PFSK-1 (cell line): ENCODE measurements around the gene FGD3.

Experiments used
- FOXP2 ChIP-seq: optimal IDR thresholded peaks from 2 replicates; pipeline ENCODE3; 2011; ENCODE audit warnings: borderline replicate concordance, control low read depth, inconsistent platforms; ENCODE audit not compliant: insufficient read depth; ENCODE audit errors: extremely low read length, extremely low read depth
- POLR2AphosphoS5 ChIP-seq: IDR thresholded peaks from 2 replicates; pipeline ENCODE4 v1.6.1; 2012; ENCODE audit warnings: low read depth, mild to moderate bottlenecking, control low read depth, low read length, moderate library complexity
- REST ChIP-seq, 2 experiments: IDR thresholded peaks; 2 replicates each; pipeline versions ENCODE4 v1.6.1 to v1.8.0; 2011 to 2012; ENCODE audit warnings: low read depth in 2 of 2, low read length in 2 of 2, control low read depth in 1 of 2, inconsistent platforms in 1 of 2, mild to moderate bottlenecking in 1 of 2, moderate library complexity in 1 of 2; ENCODE audit not compliant: insufficient read depth in 1 of 2
- SIN3A ChIP-seq: IDR thresholded peaks from 2 replicates; pipeline ENCODE4 v1.6.1; 2012; ENCODE audit warnings: mild to moderate bottlenecking, low read length, moderate library complexity, borderline replicate concordance; ENCODE audit not compliant: insufficient read depth
- TAF1 ChIP-seq: IDR thresholded peaks from 2 replicates; pipeline ENCODE4 v1.6.1; 2012; ENCODE audit warnings: low read length, control low read depth, borderline replicate concordance; ENCODE audit not compliant: insufficient read depth

The FGD3 gene

GRCh38 chr9:92949266-92949982 lies 2.1 kb downstream of the FGD3 start:
- no peak for TF ChIP-seq FOXP2
- TF ChIP-seq REST (IDR thresholded peaks at IDR 0.05; ENCODE audit: insufficient read depth in 1 of 2, low read depth in 2 of 2, low read length in 2 of 2): no peak
- no peak for TF ChIP-seq TAF1
- TF ChIP-seq SIN3A: no peak
- no peak for TF ChIP-seq POLR2AphosphoS5

- TF ChIP-seq POLR2AphosphoS5 (no peak), FOXP2 (no peak), TAF1 (no peak), SIN3A (no peak), REST (IDR thresholded peaks at IDR 0.05; ENCODE audit: insufficient read depth in 1 of 2, low read depth in 2 of 2, low read length in 2 of 2) (no peak)
Measured at GRCh38 chr9:92950359-92950955, 3.1 kb downstream of the FGD3 start.

- TF ChIP-seq POLR2AphosphoS5: no peak
- TF ChIP-seq REST (IDR thresholded peaks at IDR 0.05; ENCODE audit: insufficient read depth in 1 of 2, low read depth in 2 of 2, low read length in 2 of 2): no peak
- no peak for TF ChIP-seq FOXP2
- no peak for TF ChIP-seq SIN3A
- TF ChIP-seq TAF1: no peak
Measured at GRCh38 chr9:92952906-92953610, 5.7 kb downstream of the FGD3 start.

GRCh38 chr9:92954049-92954861 lies 6.9 kb downstream of the FGD3 start:
- TF ChIP-seq FOXP2 (no peak), TAF1 (no peak), POLR2AphosphoS5 (no peak), SIN3A (no peak)

- TF ChIP-seq REST (IDR thresholded peaks at IDR 0.05; ENCODE audit: insufficient read depth in 1 of 2, low read depth in 2 of 2, low read length in 2 of 2): no peak
- no peak for TF ChIP-seq SIN3A
- no peak for TF ChIP-seq POLR2AphosphoS5
- no peak for TF ChIP-seq FOXP2
- TF ChIP-seq TAF1: no peak
Measured at GRCh38 chr9:92954886-92955285, 7.6 kb downstream of the FGD3 start.
